IMR-90 (cell line): ENCODE measurements around the gene LYRM4. TPM values are rescaled to one million over a fixed set of nuclear protein-coding genes. Genes with fewer than 3 reads are reported as not detected.

Experiments used
- ATAC-seq: fragments of 200-7000 bp; cut with Tn5 transposase; 2 replicates; pipeline ENCODE4 v1.9.1; 2020; ENCODE audit warnings: low read depth, mild to moderate bottlenecking, moderate library complexity
- BruUV-seq: library from RNA; stranded (reverse); fragments of 400-500 nt; replicated peaks from 2 replicates; lab custom pipeline; 2021; lab: Mats Ljungman, UMichigan
- CTCF ChIA-PET: fragments of 300-600 bp; formaldehyde crosslinking; extraction: SDS; loops from one replicate; lab custom pipeline; 2021; ENCODE audit warnings: antibody characterized with exemption; lab: Yijun Ruan, JAX
- POLR2A ChIA-PET: fragments of 300-600 bp; sonication (Branson Sonifier 250); formaldehyde crosslinking; loops from one replicate; lab custom pipeline; 2022; ENCODE audit warnings: antibody characterized with exemption; ENCODE audit not compliant: unreplicated experiment; lab: Charles Lee
- DNase-seq: peaks from one replicate; pipeline ENCODE4 v3.0.0; 2013
- H2AFZ ChIP-seq: replicated peaks from 2 replicates; pipeline ENCODE3; 2013; ENCODE audit warnings: low read length, mild to moderate bottlenecking; ENCODE audit not compliant: poor library complexity
- H2AK5ac ChIP-seq: 2 replicates; pipeline ENCODE4 v1.6.1; 2013; ENCODE audit warnings: low read depth, low read length, inconsistent platforms
- H2AK9ac ChIP-seq: replicated peaks from 2 replicates; pipeline ENCODE3; 2013; ENCODE audit warnings: mild to moderate bottlenecking, low read depth, low read length, moderate library complexity; ENCODE audit not compliant: poor library complexity
- H2BK120ac ChIP-seq: 2 replicates; pipeline ENCODE4 v1.6.1; 2013; ENCODE audit warnings: low read depth, low read length, inconsistent platforms
- H2BK15ac ChIP-seq: 3 replicates; pipeline ENCODE4 v1.6.1; 2013; ENCODE audit warnings: low read depth, low read length, inconsistent platforms
- H2BK20ac ChIP-seq: 2 replicates; pipeline ENCODE4 v1.6.1; 2013; ENCODE audit warnings: low read depth, mild to moderate bottlenecking, inconsistent platforms, low read length, moderate library complexity
- H2BK5ac ChIP-seq: 2 replicates; pipeline ENCODE4 v1.6.1; 2013; ENCODE audit warnings: mild to moderate bottlenecking, low read depth, low read length, inconsistent platforms; ENCODE audit not compliant: poor library complexity, severe bottlenecking
- H3K14ac ChIP-seq: replicated peaks from 2 replicates; pipeline ENCODE4 v1.6.1; 2013; ENCODE audit warnings: low read depth, low read length, inconsistent platforms
- H3K18ac ChIP-seq: 2 replicates; pipeline ENCODE4 v1.6.1; 2013; ENCODE audit warnings: low read depth, low read length, control low read depth
- H3K23ac ChIP-seq: 2 replicates; pipeline ENCODE4 v1.6.1; 2013; ENCODE audit warnings: low read depth, low read length, inconsistent platforms
- H3K27ac ChIP-seq: 2 replicates; pipeline ENCODE4 v1.5.1; 2013; ENCODE audit warnings: mild to moderate bottlenecking, control low read depth, low read length; ENCODE audit not compliant: insufficient read depth
- H3K27me3 ChIP-seq: 2 replicates; pipeline ENCODE4 v1.6.1; 2013; ENCODE audit warnings: low read length; ENCODE audit not compliant: control insufficient read depth, insufficient read depth
- H3K36me3 ChIP-seq: 2 replicates; pipeline ENCODE4 v1.6.1; 2013; ENCODE audit warnings: low read length, mixed read lengths; ENCODE audit not compliant: control insufficient read depth, insufficient read depth
- H3K4ac ChIP-seq: 2 replicates; pipeline ENCODE4 v1.6.1; 2013; ENCODE audit warnings: low read depth, low read length, inconsistent platforms
- H3K4me1 ChIP-seq: 2 replicates; pipeline ENCODE4 v1.6.1; 2013; ENCODE audit warnings: low read length, mixed read lengths; ENCODE audit not compliant: control insufficient read depth, insufficient read depth
- H3K4me2 ChIP-seq: 2 replicates; pipeline ENCODE4 v1.6.1; 2013; ENCODE audit warnings: low read depth, mild to moderate bottlenecking, control low read depth, low read length, moderate library complexity
- H3K4me3 ChIP-seq: 2 replicates; pipeline ENCODE4 v1.5.1; 2013; ENCODE audit warnings: low read depth, mild to moderate bottlenecking, control low read depth, low read length, moderate library complexity; ENCODE audit not compliant: insufficient read depth
- H3K56ac ChIP-seq: 2 replicates; pipeline ENCODE4 v1.6.1; 2013; ENCODE audit warnings: low read length, inconsistent platforms; ENCODE audit not compliant: insufficient read depth; ENCODE audit errors: extremely low read depth
- H3K79me1 ChIP-seq, 2 experiments: 2 replicates each; pipeline ENCODE4 v1.6.1; 2013; ENCODE audit warnings: low read length in 2 of 2, inconsistent platforms in 1 of 2, low read depth in 1 of 2
- H3K9ac ChIP-seq: 2 replicates; pipeline ENCODE4 v1.6.1; 2013; ENCODE audit warnings: low read depth, low read length, control low read depth
- H3K9me1 ChIP-seq: 2 replicates; pipeline ENCODE4 v1.6.1; 2013; ENCODE audit warnings: low read length, inconsistent platforms; ENCODE audit not compliant: insufficient read depth
- H3K9me3 ChIP-seq: 2 replicates; pipeline ENCODE4 v1.6.1; 2013; ENCODE audit warnings: low read length; ENCODE audit not compliant: control insufficient read depth, insufficient read depth
- H4K20me1 ChIP-seq: 2 replicates; pipeline ENCODE4 v1.6.1; 2013; ENCODE audit warnings: low read length, inconsistent platforms; ENCODE audit not compliant: insufficient read depth
- H4K5ac ChIP-seq: 2 replicates; pipeline ENCODE4 v1.6.1; 2013; ENCODE audit warnings: mild to moderate bottlenecking, low read depth, low read length, control low read depth
- H4K8ac ChIP-seq, 2 experiments: 2 replicates each; pipeline ENCODE4 v1.6.1; 2013; ENCODE audit warnings: low read depth in 2 of 2, low read length in 2 of 2, control low read depth in 1 of 2, inconsistent platforms in 1 of 2
- H4K91ac ChIP-seq: 2 replicates; pipeline ENCODE4 v1.6.1; 2013; ENCODE audit warnings: low read depth, low read length, inconsistent platforms; ENCODE audit not compliant: insufficient read depth
- BHLHE40 ChIP-seq: fragments of 150-350 bp; IDR thresholded peaks from 2 replicates; pipeline ENCODE4 v1.6.1; 2016; ENCODE audit warnings: mild to moderate bottlenecking, low read depth, low read length
- CEBPB ChIP-seq: IDR thresholded peaks from 2 replicates; pipeline ENCODE4 v1.6.1; 2012; ENCODE audit warnings: low read depth, low read length, improper control_type of control experiment
- CHD1 ChIP-seq: IDR thresholded peaks from 2 replicates; pipeline ENCODE4 v1.6.1; 2012; ENCODE audit warnings: low read depth, low read length, improper control_type of control experiment
- FOS ChIP-seq: fragments of 150-350 bp; IDR thresholded peaks from 2 replicates; pipeline ENCODE4 v1.6.1; 2016; ENCODE audit warnings: low read depth, low read length
- MAFK ChIP-seq: IDR thresholded peaks from 2 replicates; pipeline ENCODE4 v1.6.1; 2012; ENCODE audit warnings: low read depth, low read length, improper control_type of control experiment
- MAZ ChIP-seq: IDR thresholded peaks from 2 replicates; pipeline ENCODE4 v1.6.1; 2012; ENCODE audit warnings: low read depth, mild to moderate bottlenecking, low read length, improper control_type of control experiment, moderate library complexity, borderline replicate concordance
- MXI1 ChIP-seq: IDR thresholded peaks from 2 replicates; pipeline ENCODE4 v1.6.1; 2012; ENCODE audit warnings: low read depth, mild to moderate bottlenecking, low read length, moderate library complexity, borderline replicate concordance
- NFE2L2 ChIP-seq: fragments of 150-350 bp; IDR thresholded peaks from 2 replicates; pipeline ENCODE4 v1.6.1; 2016; ENCODE audit warnings: low read depth, mild to moderate bottlenecking, low read length
- POLR2A ChIP-seq: IDR thresholded peaks from 2 replicates; pipeline ENCODE4 v1.6.1; 2012; ENCODE audit warnings: mild to moderate bottlenecking, low read depth, low read length
- RAD21 ChIP-seq: IDR thresholded peaks from 2 replicates; pipeline ENCODE4 v1.6.1; 2012; ENCODE audit warnings: low read length, improper control_type of control experiment
- RCOR1 ChIP-seq: IDR thresholded peaks from 2 replicates; pipeline ENCODE4 v1.6.1; 2012; ENCODE audit warnings: mild to moderate bottlenecking, low read length, improper control_type of control experiment; ENCODE audit not compliant: insufficient replicate concordance
- RFX5 ChIP-seq: IDR thresholded peaks from 2 replicates; pipeline ENCODE4 v1.8.0; 2012; ENCODE audit warnings: low read depth, mild to moderate bottlenecking, low read length, moderate library complexity
- SMC3 ChIP-seq: fragments of 150-350 bp; IDR thresholded peaks from 2 replicates; pipeline ENCODE4 v1.6.1; 2016; ENCODE audit warnings: low read depth, mild to moderate bottlenecking, antibody characterized with exemption, low read length, moderate library complexity
- WGBS, 2 experiments: methylation state at CpG; one replicate each; pipeline versions ENCODE4 v1.1.5 to v1.1.7; 2013; ENCODE audit warnings: missing lambda C conversion rate in 2 of 2; ENCODE audit not compliant: insufficient read length in 1 of 2; ENCODE audit errors: extremely low coverage in 2 of 2; 5-methylcytosine and 5-hydroxymethylcytosine counted together
- dilution Hi-C: fragments of 300-500 bp; cut with HindIII; formaldehyde crosslinking; loops from one replicate; pipeline ENCODE4 v1.14.3; 2018; ENCODE audit warnings: low sequenced_read_pairs; ENCODE audit not compliant: unreplicated experiment
- in situ Hi-C: fragments of 300-500 bp; cut with MboI; formaldehyde crosslinking; loops from 3 replicates; pipeline ENCODE4 v1.14.3; 2019; ENCODE audit warnings: low sequenced_read_pairs, inconsistent platforms, mixed read lengths
- intact Hi-C: fragments of 100-400 bp; cut with micrococcal nuclease; formaldehyde crosslinking; loops from 2 replicates; pipeline ENCODE4 v1.10.0; 2022
- polyA plus RNA-seq, 3 experiments: library from polyadenylated mRNA; depleted of rRNA; stranded (reverse); fragments of >200 nt; gene quantifications; 2 replicates each; pipeline ENCODE4 v1.2.3, GENCODE V29; 2012; ENCODE audit warnings: low replicate concordance in 1 of 3
- total RNA-seq: library from RNA; depleted of rRNA; stranded (reverse); fragments of >200 nt; gene quantifications from 2 replicates; pipeline ENCODE4 v1.2.3, GENCODE V29; 2012
- TF ChIP-seq, protein P1 (sequence below): fragments of 150-350 bp; IDR thresholded peaks from 2 replicates; pipeline ENCODE4 v1.6.1; 2016; ENCODE audit warnings: low read depth, mild to moderate bottlenecking, low read length, moderate library complexity, borderline replicate concordance
- TF ChIP-seq, protein P2 (sequence below): fragments of 150-350 bp; IDR thresholded peaks from 2 replicates; pipeline ENCODE4 v1.6.1; 2017; ENCODE audit warnings: mild to moderate bottlenecking, antibody characterized with exemption, low read length, low read depth
- TF ChIP-seq, protein P3 (sequence below): conservative IDR thresholded peaks from 2 replicates; pipeline ENCODE4 v1.5.1; 2012; ENCODE audit warnings: mild to moderate bottlenecking, low read depth, low read length, improper control_type of control experiment

The LYRM4 gene
- total and polyA plus RNA-seq, 2 of the 4 experiments (the other 2 are of a cell fraction), result 11.5 to 26.6 TPM

DNA sequence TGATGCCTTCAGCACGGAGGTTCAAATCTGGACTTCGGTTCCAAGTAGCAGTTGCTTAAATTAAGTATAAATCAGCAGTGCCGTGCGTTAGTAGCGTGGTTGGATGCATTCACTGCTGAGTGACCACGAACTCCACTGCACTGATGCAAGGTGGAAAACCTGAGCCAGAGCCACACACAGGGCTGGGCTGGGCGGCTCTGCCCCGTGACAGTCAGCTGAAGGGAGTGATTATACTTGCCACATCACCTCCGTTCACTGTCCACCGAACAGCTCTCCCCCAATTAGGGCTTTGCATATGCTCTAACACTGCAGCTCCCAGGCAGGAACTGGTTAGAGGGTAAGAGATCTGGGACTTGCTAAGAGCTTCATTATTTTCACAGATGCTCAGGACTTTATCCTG, 153.4 kb downstream of the LYRM4 start:
- Histone ChIP-seq H3K4me3 (no peak overlapping the region), H4K8ac (no peak overlapping the region), H2BK20ac (no peak overlapping the region), H4K20me1 (0 out of 2 replicates have a peak, but pooled peaks cover 4% of the 10 kb centered on the region), H3K18ac (no peak overlapping the region), H2AK9ac (no peak overlapping the region), H3K4ac (no peak overlapping the region), H3K79me1 (no peaks in the 10 kb centered on the region), H3K9me1 (no peaks in the 10 kb centered on the region; the same call in 1 of the 2 replicates), H4K91ac (no peak overlapping the region), H3K9ac (no peak overlapping the region), H4K5ac (no peak overlapping the region), H2BK15ac (no peak overlapping the region), H3K14ac (no peak overlapping the region), H2AFZ (no peak overlapping the region), H2BK5ac (no peak overlapping the region), H3K27me3 (no peaks in the 10 kb centered on the region; the same call in none of the 2 replicates), H3K56ac (no peak overlapping the region), H3K4me2 (no peak overlapping the region), H3K27ac (no peak overlapping the region), H2BK120ac (no peak overlapping the region), H3K23ac (no peak overlapping the region), H3K36me3 (no peaks in the 10 kb centered on the region), H2AK5ac (no peak overlapping the region), H3K4me1 (peaks cover 2% of the 10 kb centered on the region; the same call in 1 of the 2 replicates), H3K9me3 (no peaks in the 10 kb centered on the region)
- dilution Hi-C loops (no loop called here), intact Hi-C loops (no loop called here), in situ Hi-C loops (no loop called here)
- CTCF ChIA-PET, result no interaction called here
- ATAC-seq (no peak), DNase-seq (no peak)
- no TSS peak for BruUV-seq
- TF ChIP-seq BHLHE40 (no peak), FOS (no peak), RAD21 (no peak), MXI1 (no peak), NFE2L2 (no peak), CHD1 (no peak), MAFK (no peak), POLR2A (no peak), SMC3 (no peak), RCOR1 (no peak), MAZ (no peak), RFX5 (no peak), CEBPB (no peak)
- TF ChIP-seq, protein P1, sequence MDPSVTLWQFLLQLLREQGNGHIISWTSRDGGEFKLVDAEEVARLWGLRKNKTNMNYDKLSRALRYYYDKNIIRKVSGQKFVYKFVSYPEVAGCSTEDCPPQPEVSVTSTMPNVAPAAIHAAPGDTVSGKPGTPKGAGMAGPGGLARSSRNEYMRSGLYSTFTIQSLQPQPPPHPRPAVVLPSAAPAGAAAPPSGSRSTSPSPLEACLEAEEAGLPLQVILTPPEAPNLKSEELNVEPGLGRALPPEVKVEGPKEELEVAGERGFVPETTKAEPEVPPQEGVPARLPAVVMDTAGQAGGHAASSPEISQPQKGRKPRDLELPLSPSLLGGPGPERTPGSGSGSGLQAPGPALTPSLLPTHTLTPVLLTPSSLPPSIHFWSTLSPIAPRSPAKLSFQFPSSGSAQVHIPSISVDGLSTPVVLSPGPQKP, result no peak
- TF ChIP-seq, protein P2, sequence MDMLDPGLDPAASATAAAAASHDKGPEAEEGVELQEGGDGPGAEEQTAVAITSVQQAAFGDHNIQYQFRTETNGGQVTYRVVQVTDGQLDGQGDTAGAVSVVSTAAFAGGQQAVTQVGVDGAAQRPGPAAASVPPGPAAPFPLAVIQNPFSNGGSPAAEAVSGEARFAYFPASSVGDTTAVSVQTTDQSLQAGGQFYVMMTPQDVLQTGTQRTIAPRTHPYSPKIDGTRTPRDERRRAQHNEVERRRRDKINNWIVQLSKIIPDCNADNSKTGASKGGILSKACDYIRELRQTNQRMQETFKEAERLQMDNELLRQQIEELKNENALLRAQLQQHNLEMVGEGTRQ, result no peak
- TF ChIP-seq, protein P3, sequence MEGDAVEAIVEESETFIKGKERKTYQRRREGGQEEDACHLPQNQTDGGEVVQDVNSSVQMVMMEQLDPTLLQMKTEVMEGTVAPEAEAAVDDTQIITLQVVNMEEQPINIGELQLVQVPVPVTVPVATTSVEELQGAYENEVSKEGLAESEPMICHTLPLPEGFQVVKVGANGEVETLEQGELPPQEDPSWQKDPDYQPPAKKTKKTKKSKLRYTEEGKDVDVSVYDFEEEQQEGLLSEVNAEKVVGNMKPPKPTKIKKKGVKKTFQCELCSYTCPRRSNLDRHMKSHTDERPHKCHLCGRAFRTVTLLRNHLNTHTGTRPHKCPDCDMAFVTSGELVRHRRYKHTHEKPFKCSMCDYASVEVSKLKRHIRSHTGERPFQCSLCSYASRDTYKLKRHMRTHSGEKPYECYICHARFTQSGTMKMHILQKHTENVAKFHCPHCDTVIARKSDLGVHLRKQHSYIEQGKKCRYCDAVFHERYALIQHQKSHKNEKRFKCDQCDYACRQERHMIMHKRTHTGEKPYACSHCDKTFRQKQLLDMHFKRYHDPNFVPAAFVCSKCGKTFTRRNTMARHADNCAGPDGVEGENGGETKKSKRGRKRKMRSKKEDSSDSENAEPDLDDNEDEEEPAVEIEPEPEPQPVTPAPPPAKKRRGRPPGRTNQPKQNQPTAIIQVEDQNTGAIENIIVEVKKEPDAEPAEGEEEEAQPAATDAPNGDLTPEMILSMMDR, result no peak
- POLR2A ChIA-PET, result no interaction called here
- 95% methylated on average over 4 of the region's 10 CpGs; no CpG with 5 or more reads in 1 of the 2 experiments for WGBS, 2 experiments
